Liver (tissue), 3 donors: Measurements from ENCODE around the gene NUP205.

ENCODE experiments used
- EGR1 ChIP-seq, 2 donors: IDR thresholded peaks; 2 replicates each; pipeline ENCODE4 v1.6.1; 2016 to 2018; ENCODE audit warnings: antibody characterized with exemption in 2 of 2, low read depth in 2 of 2
- GABPA ChIP-seq, 2 donors: IDR thresholded peaks in 1 of 2; conservative IDR thresholded peaks in 1 of 2; 2 replicates each; pipeline ENCODE4 v1.6.1; 2016; ENCODE audit warnings: antibody characterized with exemption in 2 of 2, mild to moderate bottlenecking in 1 of 2, moderate library complexity in 1 of 2
- HNF4A ChIP-seq, 2 donors: conservative IDR thresholded peaks; 2 replicates each; pipeline ENCODE4 v1.6.1; 2016; ENCODE audit warnings: antibody characterized with exemption in 2 of 2, mild to moderate bottlenecking in 2 of 2
- JUND ChIP-seq, 2 donors: IDR thresholded peaks; 2 replicates each; pipeline ENCODE4 v1.6.1; 2016; ENCODE audit warnings: antibody characterized with exemption in 2 of 2
- TAF1 ChIP-seq: conservative IDR thresholded peaks from 2 replicates; pipeline ENCODE4 v1.6.1; 2016; ENCODE audit warnings: antibody characterized with exemption, mild to moderate bottlenecking
- YY1 ChIP-seq: IDR thresholded peaks from 2 replicates; pipeline ENCODE4 v1.6.1; 2016; ENCODE audit warnings: antibody characterized with exemption, mild to moderate bottlenecking
- TF ChIP-seq, protein P1 (sequence below): fragments of 150-350 bp; IDR thresholded peaks from 2 replicates; pipeline ENCODE4 v1.5.1; 2017; ENCODE audit warnings: improper control_type of control experiment, low read depth, low read length; ENCODE audit not compliant: missing input control
- TF ChIP-seq, protein P2 (sequence below): IDR thresholded peaks from 2 replicates; pipeline ENCODE4 v1.6.1; 2016; ENCODE audit warnings: antibody characterized with exemption
- TF ChIP-seq, protein P3 (sequence below): IDR thresholded peaks from 2 replicates; pipeline ENCODE4 v1.6.1; 2016; ENCODE audit warnings: antibody characterized with exemption
- donor health status: healthy.
- donor health status: healthy.

DNA sequence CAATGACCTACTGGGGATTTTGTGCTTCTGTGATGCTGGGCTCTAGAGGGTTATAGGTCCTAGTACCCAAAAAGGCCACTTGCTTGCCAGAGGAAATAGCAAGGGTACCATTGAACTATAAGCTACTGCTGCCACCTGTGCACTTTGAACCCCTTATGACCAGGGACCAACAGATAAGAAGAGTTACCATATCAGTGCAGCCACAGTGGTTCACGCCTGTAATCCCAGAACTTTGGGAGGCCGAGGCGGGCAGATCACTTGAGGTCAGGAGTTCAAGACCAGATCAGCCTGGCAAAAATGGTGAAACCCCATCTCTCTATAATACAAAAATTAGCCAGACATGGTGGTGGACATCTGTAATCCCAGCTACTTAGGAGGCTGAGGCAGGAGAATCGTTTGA lies 32.3 kb upstream of the NUP205 start:
- TF ChIP-seq, protein P1, sequence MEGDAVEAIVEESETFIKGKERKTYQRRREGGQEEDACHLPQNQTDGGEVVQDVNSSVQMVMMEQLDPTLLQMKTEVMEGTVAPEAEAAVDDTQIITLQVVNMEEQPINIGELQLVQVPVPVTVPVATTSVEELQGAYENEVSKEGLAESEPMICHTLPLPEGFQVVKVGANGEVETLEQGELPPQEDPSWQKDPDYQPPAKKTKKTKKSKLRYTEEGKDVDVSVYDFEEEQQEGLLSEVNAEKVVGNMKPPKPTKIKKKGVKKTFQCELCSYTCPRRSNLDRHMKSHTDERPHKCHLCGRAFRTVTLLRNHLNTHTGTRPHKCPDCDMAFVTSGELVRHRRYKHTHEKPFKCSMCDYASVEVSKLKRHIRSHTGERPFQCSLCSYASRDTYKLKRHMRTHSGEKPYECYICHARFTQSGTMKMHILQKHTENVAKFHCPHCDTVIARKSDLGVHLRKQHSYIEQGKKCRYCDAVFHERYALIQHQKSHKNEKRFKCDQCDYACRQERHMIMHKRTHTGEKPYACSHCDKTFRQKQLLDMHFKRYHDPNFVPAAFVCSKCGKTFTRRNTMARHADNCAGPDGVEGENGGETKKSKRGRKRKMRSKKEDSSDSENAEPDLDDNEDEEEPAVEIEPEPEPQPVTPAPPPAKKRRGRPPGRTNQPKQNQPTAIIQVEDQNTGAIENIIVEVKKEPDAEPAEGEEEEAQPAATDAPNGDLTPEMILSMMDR: no peak
- TF ChIP-seq JUND (IDR thresholded peaks at IDR 0.05) (no peak), TAF1 (no peak), GABPA (IDR thresholded peaks at IDR 0.05 in 1 of 2, conservative IDR thresholded peaks at IDR 0.05 in 1 of 2) (no peak), EGR1 (IDR thresholded peaks at IDR 0.05; ENCODE audit: low read depth in 2 of 2) (no peak), YY1 (no peak), HNF4A (conservative IDR thresholded peaks at IDR 0.05) (no peak)
- TF ChIP-seq, protein P2, sequence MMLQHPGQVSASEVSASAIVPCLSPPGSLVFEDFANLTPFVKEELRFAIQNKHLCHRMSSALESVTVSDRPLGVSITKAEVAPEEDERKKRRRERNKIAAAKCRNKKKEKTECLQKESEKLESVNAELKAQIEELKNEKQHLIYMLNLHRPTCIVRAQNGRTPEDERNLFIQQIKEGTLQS: no peak
- TF ChIP-seq, protein P3, sequence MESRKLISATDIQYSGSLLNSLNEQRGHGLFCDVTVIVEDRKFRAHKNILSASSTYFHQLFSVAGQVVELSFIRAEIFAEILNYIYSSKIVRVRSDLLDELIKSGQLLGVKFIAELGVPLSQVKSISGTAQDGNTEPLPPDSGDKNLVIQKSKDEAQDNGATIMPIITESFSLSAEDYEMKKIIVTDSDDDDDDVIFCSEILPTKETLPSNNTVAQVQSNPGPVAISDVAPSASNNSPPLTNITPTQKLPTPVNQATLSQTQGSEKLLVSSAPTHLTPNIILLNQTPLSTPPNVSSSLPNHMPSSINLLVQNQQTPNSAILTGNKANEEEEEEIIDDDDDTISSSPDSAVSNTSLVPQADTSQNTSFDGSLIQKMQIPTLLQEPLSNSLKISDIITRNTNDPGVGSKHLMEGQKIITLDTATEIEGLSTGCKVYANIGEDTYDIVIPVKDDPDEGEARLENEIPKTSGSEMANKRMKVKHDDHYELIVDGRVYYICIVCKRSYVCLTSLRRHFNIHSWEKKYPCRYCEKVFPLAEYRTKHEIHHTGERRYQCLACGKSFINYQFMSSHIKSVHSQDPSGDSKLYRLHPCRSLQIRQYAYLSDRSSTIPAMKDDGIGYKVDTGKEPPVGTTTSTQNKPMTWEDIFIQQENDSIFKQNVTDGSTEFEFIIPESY: no peak
